CD4-positive, alpha-beta T cell treated with Interleukin-15 for 1 hour (primary cell): ENCODE measurements around the gene HSPA4L.
A peak's percentile ranks its signal among the peaks of the same experiment; 100 is the strongest.

ENCODE experiments used
- DNase-seq: peaks from one replicate; pipeline ENCODE4 v3.0.0-alpha.2; 2020

Gene HSPA4L

DNA sequence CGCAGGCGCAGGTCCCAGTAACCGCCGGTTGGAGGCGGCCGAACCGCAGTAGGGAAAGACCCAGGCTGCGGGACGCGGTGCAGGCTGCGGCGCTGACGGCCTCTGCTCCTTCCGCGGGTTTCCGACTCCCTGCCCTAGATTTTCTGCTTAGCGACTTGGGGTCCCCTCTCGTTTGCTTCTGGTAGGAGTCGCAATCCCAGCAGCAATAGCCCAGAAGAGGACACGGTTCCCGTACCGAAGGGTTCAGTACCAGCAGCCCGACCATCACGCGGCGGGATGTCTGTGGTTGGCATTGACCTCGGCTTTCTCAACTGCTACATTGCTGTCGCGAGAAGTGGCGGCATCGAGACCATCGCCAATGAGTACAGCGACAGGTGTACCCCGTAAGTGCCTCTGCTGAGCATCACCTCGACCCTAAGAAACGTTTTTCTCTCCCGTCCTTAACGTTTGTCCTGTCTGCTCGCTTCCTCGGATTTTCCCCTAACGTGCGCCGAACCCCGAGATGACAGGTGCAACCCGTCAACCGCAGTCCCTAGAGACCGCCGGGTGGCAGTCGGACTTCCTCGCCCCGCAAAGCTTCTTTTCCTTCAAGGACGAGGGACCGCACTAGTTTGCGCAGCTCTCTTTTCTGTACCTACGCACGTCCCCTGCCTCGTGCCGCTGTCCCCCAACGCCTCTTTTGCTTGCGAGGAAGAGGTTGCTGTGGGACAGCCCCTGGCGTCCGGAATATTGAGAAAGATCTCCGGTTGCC lies at the start of gene HSPA4L:
TSS of gene HSPA4L (plus strand) at position 48 of the 751 bp plus-strand sequence. CDS start at position 277, 229 bp downstream.
- peak; percentile 50 for DNase-seq

DNA sequence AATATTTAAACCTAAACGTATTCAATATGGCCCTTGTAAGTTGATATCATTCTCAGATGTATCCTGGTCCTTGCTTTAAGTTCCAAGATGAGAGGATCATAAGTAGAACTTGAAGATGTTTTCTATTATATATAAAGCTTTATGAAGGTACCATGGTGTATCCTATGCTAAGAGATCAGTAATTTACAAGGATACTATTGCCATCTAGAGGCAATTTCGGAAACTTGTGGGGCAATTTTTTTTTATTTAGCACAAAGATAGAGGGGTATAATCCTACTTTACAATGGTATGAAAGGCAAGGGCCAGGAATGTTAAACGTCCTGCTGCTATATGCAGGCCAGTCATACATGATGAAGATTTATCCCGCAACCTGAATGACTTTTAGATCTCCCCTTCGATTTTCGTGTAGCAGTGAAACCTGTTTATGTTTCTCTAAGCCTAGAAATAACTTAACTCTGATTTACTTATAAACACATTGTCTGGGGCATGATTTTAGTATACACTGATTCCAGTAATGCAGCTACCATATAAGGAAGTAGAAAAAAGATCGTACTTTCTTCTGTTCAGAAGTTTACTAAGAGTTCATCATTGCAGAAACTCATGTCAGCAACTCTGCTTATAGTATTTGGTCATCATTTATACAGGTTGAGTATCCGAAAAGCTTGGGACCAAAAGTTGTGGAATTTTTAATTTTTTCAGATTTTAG lies 49.3 kb upstream of the HSPA4L start:
- DNase-seq = no peak

DNA sequence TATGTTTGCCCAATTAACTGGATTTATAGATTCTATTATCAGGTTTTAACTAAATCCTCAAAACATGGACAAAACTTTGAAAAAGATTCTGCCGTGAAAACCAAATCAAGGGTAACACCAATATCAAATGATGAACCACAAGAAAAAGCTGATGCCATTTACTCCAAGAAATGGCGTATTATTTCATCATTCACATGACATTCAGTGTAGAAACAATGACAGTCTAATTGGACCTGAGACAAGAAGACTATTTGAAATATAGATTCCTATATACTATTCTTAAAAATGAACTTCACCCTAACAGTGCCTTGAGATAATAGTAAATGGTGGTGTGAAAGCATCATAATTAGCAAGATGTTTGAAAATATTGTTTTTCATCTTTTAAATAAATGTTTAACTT lies 47.1 kb upstream of the HSPA4L start:
- DNase-seq = no peak

DNA sequence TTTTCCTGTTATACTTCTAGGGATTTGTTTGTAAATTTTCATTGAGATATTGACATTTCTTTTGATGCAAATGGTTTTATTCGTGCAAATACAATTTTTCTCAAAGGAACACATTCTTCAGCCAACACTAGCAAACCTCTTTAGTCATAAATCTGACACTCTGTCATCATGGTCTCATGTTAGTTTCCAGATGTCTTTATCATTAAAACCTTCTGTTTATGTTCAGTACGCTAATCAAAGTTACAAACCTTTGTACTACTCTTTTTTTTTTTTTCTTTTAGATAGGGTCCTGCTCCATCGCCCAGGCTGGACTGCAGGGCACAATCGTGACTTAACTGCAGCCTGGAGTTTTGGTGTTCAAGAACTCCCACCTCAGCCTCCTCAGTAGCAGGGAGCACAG lies 44.8 kb upstream of the HSPA4L start:
- DNase-seq = no peak

DNA sequence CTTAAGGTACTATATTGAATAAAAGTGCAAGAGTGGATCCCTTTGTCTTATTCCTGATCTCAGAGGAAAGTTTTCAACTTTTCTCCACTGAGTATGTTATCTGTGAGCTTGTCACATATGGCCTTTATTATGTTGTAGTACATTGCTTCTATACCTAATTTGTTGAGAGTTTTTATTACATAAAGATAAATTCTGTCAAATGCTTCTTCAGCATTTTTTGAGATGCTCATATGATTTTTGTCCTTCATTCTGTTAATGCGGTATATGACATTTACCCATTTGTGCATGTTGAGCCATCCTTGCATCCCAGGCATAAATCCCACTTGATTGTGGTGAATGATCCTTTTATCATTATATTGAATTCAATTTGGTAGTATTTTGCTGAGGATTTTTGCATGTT lies 40.9 kb upstream of the HSPA4L start:
- no peak for DNase-seq

DNA sequence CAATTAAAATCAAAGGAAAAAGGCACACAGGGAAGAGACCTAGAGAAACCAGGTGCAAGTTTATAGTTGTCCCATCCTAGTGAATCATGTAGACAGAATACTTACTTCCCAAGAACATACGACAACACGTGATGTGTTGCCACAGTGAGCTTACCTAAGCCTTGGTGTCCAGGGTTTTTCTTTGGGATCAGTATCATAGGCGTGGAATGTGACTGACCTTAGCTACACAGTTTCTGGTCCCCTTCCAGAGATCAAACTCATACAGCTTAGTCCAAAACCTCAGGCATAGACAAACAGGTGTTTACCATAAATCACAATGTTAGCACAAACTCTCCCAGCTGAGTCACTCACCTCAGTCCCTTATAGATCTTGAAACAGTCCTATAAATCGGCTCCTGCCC lies 34.2 kb upstream of the HSPA4L start:
- DNase-seq = no peak

DNA sequence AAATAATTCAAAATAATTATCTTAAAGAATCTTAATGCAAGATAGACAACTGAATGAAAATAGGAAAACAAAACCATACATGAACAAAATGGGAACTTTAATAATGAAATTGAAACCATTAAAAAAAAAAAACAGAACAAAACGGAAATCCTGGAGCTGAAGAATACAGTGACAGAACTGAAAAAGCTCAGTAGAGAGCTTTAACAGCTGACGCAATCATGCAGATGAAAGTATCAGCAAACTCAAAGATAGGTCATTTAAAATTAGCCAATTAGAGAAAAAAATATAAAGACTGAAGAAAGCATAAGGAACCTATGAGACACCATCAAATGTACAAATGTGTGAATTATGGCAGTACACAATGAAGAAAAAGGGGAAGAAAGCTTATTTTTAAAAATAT lies 33.2 kb upstream of the HSPA4L start:
- no peak for DNase-seq

DNA sequence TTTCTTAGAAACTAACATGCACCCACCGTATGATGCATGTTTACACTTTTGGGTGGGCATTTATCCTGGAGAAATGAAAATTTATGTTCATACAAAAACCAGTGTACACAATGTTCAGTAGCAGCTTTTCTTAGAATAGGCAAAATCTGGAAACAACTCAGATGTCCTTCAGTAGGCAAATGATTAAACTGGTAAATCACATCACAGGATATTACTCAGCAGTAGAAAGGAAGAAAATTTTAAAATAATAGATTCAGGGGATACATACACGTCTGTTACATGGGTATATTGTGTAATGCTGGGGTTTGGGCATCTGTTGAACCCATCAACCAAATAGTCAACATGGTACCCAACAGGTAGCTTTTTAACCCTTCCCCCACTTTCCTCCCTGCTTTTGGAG lies 25.2 kb upstream of the HSPA4L start:
- DNase-seq = no peak

DNA sequence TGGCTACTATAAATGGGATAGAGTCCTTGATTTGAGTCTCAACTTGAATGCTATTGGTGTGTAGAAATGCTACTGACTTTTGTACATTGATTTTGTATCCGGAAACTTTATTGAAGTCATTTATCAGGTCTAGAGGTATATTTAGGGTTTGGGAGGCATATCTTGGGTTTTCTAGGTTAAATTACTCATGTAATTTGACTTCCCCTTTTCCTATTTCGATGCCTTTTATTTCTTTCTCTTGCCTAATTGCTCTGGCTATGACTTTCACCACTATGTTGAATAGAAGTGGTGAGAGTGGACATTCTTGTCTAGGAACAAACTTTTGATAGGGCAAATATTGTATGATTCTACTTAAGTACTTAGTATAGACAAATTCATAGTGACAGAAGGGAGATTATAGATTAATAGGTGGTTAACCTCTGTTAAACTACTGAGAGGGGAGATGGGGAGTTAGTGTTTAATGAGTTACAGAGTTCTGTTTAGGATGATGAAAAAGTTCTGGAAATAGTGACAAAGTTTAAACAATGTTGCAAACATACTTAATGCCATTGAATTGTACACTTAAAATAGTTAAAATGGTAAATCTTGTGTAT lies 22.8 kb upstream of the HSPA4L start:
- DNase-seq = no peak

DNA sequence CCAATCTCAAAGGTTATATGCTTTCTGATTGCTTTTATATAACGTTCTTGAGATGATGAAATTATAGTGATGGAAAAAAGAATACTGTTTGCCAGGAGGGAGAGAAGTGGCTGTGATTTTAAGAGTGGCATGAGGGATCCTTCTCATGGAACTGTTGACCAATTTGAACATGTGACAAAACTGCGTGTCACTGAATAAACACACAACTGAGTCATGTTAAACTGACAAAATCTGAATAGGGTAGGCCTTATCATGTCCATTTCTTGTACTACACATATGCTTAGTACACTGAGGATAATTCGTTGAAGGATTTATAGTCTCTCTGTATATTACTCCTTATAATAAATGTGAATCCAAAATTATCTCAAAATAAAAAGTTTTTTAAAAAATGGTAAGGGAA lies 22.2 kb upstream of the HSPA4L start:
- no peak for DNase-seq

DNA sequence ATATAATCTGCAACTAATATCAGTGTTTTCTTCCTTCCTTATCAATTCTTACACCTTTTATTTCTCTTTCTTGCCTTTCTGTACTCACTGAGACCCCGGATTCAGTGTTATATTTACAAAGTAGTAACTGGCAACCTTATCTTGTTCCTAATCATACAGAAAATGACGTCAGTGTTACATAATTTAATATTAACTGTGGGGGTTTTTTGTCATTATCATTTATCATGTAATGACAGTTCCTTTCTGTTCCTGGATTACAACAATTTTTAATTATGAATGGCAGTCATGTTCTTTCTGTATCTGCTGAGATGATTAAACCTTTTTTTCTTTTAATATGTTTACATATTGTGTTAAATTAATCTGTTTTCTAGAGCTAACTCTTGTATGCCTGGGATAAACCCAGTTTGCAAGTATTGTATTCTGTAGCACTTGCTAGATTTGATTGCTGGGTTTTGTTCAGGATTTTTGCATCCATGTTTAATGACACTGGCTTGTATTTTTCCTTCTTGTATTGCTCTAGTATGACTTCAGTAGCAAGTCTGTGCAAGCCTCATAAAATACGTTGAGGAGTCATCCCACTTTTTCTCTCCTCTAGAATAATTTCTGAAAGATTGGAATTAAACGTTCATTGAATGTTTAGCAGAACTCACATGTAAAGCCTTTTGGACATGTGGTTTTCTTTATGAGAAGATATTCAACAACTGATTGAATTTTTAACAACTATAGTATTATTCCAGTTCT lies 10.4 kb upstream of the HSPA4L start:
- no peak for DNase-seq

DNA sequence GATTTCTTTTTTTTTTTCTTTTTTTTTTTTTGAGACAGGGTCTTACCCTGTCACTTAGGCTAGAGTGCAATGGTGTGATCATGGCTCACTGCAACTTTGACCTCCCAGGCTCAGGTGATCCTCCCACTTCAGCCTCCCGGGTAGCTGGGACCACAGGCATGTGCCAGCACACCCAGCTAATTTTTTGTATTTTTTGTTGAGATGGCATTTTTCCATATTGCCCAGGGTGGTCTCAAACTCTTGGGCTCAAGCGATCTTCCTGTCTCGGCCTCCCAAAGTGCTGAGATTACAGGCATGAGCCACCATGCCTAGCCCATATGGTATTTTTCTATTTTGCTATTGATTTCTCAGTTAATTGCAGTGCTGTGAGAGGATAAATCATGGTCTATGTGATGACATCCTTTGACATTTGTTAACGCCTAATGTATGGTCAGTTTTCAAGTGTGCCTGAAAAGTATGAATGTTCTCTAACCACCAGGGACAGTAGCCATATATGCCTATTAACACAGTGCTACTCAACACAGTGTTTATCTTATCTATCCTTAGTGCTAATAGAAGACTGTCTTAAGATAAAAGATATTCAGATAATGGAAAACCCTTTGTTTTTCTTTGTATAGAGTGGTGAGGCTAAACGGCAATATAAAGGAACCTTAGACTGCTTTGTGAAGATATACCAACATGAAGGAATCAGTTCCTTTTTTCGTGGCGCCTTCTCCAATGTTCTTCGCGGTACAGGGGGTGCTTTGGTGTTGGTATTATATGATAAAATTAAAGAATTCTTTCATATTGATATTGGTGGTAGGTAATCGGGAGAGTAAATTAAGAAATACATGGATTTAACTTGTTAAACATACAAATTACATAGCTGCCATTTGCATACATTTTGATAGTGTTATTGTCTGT lies 9.1 kb upstream of the HSPA4L start:
- no peak for DNase-seq

DNA sequence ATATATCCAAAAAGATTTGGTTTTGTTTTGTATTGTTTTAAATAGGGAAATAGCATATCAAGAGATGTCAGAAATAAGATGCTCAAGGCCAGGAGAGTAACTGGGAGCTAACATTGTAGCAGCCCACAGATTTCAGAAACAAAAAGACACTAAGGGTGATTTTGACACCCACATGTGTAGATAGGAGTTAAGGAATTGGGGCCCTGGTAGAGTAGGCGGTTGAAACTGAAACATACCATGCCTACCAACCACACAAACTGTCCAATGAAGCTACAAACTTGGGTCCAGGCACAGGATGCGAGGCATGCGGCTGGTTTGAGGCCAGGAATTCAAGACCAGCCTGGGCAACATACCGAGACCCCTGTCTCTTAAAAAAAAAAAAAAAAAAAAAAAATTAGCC lies 6.3 kb upstream of the HSPA4L start:
- DNase-seq = no peak

DNA sequence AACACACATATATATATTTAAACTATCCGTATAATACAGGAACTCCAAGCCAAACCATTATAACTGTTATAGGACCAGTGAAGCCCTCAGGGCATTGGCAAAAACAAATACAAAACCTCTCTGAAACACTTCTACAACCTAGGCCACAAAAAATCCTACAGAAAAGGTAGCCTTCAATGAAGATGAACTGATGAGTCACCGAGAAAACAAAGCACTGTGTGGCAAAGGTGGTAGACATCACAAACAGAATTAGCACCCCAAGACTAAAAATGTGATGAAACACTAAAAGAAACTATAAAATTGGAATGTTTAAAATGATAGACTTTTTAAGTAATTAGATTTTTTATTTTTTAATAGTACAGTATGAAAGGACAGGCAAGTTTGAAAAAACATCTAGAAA lies 5.5 kb upstream of the HSPA4L start:
- no peak for DNase-seq

DNA sequence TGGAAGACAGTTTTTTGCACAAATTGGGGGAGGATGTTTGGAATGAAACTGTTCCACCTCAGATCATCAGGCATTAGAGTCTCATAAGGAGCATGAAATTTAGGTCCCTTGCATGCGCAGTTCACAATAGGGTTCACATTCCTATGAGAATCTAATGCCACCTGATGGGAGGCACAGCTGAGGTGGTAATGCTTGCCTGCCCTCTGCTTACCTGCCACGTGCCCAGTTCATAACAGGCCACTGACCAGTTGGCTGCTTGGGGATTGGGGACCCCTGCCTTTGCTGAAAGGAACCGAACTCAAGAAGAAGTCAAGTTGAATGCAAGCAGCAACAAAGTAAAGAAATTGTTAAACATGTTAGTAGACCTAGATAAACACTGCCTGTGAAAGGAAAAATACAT lies 4.6 kb upstream of the HSPA4L start:
- no peak for DNase-seq

DNA sequence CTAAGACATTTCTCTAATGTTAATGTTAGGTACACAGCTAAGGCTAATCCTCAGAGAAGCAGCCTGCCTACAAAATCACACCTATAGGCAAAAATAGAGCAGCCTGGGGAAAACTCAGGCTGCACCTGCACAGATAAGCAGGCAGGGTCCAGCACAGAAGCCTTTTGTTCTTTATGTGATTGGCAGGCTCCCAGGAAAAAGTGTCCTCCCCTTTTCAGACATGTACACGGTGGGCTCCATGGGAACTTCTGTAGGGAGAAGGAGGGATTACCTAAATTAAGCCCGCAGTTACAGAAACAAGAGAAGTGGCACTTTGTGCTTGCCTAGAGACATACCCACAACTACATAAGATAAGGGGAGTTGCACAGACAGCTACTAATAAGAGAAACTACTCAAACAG lies 4.0 kb upstream of the HSPA4L start:
- DNase-seq = no peak

DNA sequence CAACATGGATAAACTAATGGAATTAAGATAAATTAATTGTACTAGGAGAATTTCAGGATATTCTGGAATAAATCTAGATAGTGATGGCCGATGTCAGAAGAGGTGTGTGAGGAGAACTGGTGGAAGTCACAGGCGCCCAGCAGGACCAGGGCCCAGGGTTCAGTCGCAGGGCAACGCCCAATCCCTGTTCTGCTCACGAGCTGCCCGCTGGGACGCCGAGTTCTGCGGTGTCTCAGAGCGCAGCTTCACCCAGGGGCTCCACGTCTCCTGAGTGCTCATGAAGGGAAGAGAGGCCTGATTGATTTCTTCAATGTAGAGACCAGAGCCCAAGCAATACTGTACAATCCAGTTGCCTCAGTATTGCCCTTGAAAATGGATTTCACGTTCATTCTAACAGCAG lies 1.5 kb upstream of the HSPA4L start:
- DNase-seq = no peak

DNA sequence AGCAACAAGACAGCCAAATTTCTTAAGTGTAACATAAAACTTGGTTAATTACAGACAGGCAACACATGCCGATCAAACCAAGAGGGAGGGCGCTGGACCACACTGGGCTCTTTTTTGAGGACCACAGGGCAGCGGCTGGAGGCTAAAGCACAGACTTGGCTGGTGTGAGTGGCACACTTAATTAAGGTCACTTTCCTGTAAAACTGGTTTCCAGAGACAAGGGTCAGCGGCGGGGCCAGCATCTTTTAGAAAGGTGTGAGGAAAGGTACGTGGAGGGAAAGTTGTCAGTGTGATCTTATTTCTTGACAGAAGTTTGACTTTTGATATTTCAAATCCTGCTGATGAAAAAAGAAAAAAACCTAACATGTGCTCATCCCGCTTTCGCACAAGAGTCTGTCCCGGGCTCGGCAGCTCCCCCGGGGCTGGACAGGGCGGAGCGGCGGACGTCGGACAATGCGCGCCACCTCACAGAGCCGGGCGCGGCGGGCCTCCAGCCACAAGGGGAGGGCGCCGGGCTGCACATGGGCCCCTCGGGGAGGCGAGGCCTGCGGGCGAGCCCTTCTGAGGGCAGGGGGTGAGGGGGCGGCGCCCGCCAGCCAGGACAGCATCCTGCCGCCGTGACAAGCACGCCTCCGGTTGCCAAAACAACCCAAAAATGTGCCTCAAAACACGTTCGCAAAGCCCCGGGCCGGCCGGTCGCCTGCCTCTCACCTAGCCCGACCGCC lies 660 bp upstream of the HSPA4L start:
- DNase-seq = peak; percentile 22

DNA sequence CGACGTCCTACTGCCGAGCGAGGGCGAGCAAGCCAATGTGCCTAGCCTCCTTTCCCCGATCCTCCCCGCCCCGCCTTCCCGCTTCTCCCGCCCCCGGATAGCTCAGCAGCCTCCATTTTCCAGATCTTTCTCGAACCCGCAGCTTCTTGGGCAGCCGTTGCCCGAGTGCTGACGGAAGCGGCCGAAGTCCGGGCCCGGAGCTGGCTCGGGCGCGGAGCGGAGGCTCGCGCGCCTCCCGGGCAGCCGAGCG lies 172 bp upstream of the HSPA4L start:
- DNase-seq = no peak

DNA sequence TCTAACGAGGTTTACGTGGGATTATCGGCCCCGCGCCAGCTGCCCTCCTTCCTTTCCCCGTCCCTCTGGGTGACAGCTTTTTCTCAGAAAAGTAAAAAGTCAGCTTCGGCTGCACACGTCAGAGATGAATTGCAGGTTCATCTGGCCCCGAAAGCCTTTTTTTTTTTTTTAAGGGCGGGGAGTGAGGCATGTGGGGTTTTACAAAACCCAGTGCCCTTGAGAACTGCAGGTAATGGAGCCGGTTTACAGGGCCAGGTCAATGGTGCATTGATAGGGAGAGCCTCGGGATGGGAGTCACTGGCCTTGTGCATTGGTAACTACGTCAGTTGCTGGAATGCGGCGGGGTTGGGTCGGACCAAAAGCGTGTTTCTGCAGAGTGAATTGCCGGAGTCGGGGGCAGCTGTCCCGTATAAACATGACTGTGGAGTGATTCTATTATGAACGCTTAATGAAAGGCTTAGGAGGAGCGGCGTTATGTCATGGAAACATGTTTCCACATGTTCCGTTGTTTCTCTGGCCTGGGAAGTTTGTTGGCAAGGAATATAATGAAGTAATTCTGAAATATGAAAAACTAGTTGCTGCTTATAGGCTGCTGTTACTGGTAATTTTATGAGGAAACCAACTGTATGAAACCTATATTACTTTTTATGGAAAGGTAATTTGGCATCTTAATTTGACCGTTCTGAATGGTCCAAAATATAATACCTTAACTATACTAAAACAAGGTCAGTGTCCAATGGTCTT lies 1.1 kb downstream of the HSPA4L start:
- no peak for DNase-seq
